GM21367 (cell line): ENCODE results near the gene SRPK2.
A peak's percentile ranks its signal among the peaks of the same experiment; 100 is the strongest.
"Not testable (repeated sequence)": the region's sequence is repeated elsewhere in the genome, so short reads cannot be mapped to it uniquely, and the experiment has no call there.

ENCODE experiments used
- ATAC-seq: cut with Tn5 transposase; IDR thresholded peaks from one replicate; pipeline ENCODE4 v1.9.1; 2021; ENCODE audit not compliant: unreplicated experiment

The SRPK2 gene

DNA sequence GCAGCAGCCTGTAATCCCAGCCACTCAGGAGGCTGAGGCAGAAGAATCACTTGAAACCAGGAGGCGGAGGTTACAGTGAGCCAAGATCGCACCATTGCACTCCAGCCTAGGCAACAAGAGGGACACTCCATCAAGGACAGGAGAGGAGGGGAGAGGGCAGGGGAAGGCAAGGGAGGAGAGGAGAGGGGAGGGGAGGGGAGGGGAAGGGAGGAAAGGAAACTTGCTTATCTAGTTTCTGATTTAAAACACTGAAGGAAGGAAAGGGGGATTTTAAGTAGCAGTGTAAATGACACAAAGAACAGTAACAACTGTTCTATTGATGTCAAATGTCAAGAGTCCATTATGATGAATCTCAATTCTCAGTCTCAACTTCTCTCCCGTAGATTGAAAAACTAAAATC is 43.7 kb downstream of the SRPK2 start:
- no peak for ATAC-seq

DNA sequence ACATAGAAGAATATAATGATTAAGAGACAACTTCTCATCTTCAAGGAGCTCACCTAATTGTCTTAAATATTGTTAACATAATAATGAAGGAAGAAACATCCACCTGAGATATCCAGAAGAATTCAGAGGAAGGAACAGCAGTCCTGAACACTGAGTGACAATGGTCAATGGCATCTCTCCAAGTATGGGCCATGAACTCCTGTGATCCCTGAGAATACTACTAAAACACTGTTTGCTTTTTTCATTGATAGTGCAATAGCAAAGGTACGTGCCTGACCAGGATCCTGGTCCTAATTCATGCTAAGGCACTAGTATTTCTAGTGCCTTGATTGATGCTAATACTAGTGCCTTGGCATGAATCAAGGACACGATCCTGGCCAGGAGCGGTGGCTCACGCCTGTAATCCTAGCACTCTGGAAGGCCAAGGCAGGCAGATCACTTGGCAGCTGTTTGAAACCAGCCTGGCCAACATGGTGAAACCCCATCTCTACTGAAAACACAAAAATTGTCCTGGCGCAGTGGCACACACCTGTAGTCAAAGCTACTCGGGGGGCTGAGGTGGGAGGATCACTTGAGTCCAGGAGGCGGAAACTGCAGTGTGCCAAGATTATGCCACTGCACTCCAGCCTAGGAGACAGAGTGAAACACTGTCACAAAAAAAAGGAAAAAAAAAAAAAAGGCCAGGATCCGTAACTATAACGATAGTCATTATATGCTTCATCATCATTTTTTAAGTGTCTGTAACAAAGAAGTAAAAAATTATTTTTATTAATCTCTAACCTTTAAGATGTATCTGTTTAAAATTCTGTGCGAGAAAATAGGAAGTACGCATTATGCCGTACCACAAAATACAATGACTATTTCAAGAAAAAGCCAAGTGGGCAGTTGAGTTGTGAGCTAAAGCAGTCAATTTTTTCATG is 49.1 kb downstream of the SRPK2 start:
- ATAC-seq, result no peak

DNA sequence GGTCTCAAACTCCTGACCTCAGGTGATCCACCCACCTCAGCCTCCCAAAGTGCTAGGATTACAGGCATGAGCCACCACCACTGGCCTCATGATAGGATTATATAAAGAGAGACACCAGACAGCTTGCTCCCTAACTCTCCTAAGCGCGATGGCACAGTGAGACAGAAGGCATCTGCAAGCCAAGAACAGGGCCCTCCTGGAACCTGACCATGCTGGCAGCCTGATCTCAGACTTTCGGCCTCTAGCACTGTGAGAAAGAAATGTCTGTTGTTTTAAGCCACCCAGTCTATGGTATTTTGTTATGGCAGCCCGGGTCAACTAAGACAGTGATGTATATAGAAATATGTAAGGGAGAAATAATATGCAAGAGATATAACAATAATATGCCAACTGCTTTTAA is 51.2 kb downstream of the SRPK2 start:
- ATAC-seq, result no peak

DNA sequence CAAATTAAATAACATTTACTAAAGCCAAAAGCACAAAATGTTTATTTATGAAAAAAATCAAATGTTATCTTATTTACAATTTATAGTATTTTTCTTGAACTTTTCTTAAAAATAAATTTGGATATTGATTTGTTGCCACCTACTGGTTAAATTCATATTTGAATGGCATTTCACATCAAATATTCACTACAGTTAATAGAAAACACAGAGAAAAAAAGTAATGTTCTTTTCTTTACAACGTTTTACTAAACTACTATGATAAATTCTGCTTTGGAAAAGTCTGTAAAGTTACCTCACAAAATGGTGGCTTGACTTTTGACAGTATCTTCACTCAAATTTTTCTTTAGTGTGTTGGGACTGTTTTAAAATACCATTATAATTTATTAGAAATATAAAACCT is 52.7 kb downstream of the SRPK2 start:
- ATAC-seq, result no peak

DNA sequence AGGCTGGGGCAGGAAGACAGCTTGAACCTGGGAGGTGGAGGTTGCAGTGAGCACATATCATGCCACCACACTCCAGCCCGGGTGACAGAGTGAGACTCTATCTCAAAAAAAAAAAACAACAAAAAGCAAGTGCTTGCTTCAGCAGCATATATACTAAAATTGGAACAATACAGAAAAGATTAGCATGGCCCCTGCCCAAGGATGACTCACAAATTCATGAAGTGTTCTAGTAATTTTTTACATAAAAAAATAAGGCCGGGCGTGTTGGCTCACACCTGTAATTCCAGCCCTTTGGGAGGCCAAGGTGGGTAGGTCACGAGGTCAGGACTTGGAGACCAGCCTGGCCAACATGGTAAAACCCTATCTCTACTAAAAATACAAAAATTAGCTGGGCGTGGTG is 56.1 kb downstream of the SRPK2 start:
- ATAC-seq, result not testable (repeated sequence)

DNA sequence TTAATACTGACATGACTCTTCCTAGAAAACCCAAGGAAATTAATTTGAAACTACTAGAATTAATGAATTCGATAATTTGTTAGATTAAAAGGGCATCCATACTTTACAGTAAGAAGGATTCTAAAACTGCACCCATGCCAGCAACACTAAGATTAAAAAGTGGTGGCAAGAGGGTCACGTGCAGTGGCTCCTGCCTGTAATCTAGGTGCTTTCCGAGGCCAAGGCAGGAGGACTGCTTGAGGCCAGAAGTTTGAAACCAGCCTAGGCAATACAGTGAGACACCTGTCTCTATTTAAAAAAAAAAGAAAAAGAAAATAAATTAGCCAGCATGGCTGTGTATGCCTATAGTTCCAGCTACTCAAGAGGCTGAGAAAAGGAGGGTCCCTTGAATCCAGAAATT is 58.2 kb downstream of the SRPK2 start:
- no peak for ATAC-seq

DNA sequence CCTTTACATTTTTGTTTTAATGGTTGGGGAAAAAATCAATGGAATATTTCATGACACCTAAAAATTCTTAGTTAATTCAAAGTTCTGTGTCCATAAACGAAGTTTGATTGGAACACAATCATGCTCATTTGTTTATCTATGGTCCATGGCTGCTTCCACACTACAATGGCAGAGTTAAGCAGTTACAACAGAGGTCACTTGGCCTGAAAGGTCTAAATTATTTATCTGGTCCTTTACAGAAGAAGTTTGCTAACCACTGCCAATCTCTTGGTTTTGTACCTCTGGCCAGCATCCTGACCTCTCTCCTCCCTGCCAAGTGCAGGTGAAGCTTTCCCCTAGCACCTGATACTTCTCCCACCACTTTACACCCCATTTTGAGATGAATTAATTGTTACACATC is 61.5 kb downstream of the SRPK2 start:
- ATAC-seq, result no peak

DNA sequence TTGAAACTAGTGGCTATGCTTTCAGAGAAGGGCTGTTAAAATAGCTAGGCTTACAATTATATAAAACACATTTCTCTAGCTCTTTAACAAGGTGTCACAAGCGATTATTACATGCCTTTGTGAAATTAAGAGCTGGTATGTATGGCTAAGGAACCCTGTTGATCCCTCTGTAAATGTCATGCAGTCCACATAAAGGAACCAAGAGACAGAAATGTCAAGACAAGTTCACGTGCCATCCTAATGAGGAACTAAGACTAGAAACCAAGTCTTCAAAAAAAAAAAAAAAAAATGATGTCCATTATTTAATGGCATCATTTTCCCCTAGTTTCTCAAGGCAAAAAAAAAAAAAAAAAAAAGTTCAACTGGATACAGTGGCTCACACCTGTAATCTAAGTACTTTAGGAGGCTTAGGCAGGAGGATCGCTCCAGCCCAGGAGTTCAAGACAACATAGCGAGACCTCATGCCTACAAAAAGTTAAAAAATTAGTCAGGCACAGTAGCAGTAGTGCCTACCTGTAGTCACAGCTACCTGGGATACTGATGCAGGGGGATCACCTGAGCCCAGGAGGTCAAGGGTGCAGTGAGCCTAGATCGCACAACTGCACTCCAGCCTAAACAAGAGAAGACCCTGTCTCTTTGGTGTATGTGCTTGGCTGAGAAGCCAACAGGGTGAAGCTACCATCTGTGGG is 63.4 kb downstream of the SRPK2 start:
- no peak for ATAC-seq

DNA sequence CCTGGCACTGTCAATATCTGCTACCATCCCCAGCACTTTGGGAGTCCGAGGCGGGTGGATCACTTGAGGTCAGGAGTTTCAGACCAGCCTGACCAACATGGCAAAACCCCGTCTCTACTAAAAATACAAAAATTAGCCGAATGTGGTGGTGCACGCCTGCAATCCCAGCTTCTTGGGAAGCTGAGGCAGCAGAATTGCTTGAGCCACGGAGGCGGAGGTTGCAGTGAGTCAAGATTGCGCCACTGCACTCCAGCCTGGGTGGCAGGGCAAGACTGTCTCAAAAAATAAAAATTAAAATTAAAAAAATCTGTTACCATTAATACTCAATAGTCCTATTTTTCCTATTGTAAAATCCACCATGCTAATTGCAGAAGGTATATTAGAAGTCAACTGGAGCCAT is 64.1 kb downstream of the SRPK2 start:
- ATAC-seq, result not testable (repeated sequence)

DNA sequence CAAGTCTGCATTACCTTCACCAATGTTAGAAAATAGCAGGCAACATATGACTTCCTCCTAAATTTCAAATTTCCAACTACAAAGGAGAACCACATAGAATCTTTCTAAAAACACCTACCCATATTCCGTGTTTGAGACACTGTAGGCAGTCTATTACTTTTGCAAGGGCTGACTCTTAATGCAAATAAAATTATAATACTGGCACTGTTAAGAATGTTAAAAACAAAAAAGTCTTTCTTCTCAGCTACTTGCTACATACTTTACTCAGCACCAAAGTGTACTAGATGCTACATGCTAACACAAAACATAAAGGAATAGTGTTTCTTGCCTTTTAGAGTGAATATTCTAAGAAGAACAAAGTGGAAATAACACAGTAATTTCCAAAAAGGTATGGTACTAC is 65.4 kb downstream of the SRPK2 start:
- ATAC-seq, result no peak

DNA sequence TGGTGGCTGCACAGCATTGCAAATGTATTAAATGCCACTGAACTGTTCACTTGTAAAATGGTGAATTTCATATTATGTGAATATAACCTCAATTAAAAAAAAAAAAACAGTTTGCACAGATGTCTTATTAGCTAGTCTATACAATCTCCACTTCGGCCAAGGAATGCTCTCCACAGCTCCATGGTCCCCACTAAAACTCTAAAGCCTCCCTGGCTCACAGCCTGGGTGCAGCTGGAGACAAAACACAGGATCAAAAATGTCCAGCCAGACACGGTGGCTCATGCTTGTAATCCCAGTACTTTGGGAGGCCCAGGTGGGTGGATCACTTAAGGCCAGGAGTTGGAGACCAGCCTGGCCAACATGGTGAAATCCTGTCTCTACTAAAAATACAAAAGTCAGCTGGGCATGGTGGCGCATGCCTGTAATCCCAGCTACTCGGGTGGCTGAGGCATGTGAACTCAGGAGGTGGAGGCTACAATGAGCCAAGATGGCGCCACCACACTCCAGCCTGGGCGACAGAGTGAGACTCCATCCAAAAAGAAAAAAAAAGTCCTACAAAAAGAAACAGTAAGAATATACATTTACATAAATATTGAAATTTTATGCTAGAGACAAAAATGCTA is 66.0 kb downstream of the SRPK2 start:
- ATAC-seq, result no peak

DNA sequence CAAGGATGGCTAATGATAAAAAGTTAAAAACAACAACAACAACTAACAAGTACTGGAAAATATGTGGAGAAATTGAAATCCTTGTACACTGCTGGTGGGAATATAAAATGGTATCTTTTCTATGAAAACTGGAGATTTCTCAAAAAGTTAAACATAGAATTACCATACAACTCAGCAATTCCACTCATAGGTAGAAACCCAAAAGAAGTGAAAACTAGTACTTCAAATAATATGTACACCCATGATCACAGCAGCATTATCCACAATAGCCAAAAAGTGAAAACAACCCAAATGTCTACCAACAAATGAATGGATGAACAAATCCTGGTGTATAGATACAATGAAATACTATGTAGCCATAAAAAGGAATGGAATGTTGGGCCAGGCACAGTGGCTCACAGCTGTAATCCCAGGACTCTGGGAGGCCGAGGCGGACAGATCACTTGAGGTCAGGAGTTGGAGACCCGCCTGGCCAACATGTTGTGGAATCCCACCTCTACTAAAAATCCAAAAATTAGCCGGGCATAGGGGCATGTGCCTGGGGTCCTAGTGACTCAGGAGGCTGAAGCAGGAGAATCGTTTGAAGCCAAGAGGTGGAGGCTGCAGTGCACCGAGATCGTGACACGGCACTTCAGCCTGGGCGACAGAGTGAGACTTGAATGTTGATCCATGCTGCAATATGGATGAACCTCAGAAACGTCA is 66.8 kb downstream of the SRPK2 start:
- ATAC-seq, result no peak

DNA sequence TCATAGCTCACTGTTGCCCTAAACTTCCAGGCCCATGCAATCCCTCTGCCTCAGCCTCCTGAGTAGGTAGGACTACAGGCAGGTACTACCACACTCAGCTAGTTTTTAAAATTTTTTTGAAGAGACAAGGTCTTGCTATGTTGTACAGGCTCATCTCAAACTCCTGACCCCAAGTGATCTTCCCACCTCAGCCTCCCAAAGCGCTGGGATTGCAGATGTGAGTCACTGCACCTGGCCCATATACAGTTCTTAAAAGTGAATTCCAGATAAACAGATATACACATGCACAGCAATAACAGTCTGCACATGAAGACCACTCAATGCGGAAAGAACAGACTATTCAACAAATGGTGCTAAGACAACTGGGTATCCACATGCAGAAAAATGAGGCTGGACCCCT is 67.8 kb downstream of the SRPK2 start:
- ATAC-seq, result no peak

DNA sequence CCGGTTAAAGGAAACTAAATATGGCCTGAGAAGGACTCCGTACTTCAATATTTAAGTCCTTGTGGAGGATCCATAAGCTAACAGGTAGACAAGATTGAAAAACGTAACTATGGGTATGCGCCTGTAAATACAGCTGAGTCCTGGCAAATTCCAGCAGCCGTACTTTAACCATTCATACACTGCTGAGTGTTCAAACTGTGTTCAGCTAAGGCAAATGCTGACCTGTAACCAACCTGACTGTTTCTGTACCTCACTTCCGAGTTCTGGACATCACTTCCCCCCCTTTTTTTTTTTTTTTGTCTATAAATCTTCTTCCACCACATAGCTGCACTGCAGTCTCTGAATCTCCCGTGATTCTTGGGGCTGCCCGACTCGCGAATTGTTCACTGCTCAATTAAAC is 69.1 kb downstream of the SRPK2 start:
- ATAC-seq, result no peak

DNA sequence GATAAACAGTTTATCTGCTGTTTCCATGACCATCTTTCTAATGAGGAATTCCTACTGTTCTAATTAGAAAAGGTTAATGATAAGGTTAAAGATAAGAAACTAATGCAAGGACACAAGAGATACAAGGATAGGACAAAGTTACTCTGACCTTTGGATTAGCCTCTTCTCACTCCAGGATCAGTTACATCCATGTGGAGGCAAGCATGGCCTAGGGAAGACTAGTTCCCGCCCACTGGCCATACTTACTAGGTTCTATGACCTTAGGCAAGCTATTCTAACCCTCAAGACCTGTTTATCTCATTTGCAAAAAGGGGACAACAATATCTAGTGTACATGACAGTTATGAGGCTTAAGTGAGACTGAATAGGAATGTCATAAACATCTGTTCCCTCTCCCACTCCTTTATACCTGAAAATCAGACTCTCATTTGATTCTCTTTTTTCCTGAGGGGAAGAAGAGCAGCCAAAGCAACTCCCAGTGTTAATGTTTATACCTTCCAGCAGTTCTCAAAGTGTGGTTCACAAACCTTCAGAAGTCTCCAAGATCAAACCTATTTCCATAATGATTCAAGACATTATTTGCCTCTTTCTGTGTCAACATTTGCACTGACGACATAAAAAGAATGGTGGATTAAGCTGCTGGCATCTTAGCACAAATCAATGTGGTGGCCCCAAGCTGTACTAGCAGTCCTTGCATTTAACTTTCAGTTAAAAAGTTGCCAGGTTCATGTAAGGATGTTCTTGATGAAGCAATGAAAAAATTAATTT is 72.0 kb downstream of the SRPK2 start:
- no peak for ATAC-seq

DNA sequence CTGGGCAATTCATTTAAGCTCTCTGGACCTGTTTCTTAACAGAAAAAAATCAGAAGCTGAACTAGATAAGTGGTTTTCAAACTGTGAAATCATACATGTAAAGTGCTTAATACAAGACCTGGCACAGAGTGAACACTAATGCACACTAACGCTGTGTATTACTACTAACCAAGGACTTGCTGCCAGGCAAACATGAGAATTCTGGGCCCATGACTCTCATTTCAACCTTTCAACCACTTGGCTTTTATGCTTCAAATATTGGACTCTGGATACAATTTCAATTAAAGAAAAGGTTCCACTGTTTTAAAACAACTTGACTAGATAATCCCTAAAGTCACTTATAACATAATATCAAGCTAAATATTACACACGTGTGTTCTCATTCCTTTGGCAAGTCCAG is 73.4 kb downstream of the SRPK2 start:
- ATAC-seq, result no peak

DNA sequence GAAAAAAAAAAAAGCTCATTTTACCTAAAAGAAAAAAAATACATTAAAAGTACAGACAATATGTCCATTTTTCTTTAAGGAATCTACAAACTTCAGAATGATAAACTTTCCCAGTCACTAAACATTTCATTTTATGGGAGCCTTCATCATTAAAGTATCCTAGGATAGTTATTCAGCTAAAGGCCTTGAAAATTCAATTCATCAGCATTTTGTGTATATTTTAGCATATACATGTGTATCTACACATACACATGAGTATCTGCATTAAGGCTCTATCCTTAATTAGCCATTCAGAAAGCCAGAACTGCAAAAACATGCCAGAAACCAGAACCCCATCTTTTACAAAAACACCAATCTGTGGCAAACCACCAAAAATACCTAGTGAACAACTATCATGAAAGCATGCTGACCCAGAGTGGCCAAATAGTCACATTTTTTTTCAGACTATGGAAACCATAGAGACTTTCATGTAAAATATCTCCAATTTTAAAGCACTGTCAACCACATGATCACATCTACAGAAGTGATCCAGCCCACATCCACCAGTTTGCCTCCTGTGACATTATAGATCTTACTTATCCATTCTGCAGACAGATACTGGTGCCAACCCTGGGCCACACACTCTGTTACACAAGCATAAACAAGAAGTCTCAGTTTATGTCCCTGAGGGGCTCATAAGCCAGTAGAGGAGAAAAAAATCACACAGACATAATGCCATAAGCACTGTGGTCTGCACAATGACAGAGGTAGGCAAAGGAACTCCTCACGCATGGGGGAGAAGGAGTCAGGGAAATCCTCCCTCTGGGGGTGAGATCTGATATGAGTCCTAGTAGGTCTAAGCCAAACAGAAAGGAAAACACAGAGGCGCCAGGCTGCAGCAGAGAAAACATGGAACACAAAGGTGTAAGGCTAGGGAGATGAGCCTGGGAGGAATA is 79.2 kb downstream of the SRPK2 start:
- peak; percentile 44 for ATAC-seq

DNA sequence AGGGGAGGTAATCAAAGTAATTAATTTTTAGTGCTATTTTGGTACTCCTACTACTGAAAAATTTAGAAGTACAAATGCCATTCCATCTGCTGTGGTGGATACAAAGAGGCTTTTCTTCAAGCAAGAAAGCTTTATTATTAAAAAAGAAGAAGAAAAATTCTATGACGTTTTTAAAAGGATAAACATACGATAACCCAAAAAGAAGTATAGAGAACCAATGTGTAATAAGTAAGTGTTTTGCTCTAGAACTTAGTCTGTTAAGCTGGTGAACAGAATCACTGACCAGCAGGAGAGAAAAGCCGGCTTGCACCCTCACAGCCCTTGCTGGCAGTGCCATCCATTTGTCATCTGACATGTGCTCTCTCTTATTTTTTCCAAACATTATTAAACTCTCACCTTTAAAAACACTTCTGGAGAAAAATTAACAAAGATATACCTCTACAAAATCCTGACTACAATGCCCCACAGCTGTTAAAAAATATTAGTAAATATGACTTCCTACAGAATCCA is 81.5 kb downstream of the SRPK2 start:
- no peak for ATAC-seq

DNA sequence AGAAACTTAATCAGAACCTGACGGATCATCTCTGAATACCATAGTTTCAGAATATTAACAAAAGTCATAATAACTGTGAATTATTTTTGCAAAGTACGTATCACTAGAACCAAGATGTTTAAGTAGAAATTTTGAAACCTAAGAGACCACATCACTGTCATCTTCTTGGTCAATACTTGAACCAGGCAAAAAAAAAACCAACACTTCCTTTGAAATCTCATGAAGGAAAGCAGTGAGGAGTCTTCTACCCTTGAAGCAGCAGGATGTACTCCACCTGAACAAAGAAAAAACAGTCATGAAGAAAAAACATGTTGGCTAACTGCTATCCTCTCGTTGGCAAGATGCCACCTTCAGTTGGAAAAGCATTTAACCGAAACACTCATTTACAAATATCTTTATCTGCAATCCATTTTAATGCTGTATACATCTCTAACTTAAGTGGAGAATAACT is 82.4 kb downstream of the SRPK2 start:
- ATAC-seq, result no peak
